Erythroblast (primary cell): ENCODE measurements around the gene AKR1D1.

Source experiments
- GATA1 ChIP-seq: IDR thresholded peaks from 2 replicates; pipeline ENCODE4 v1.6.1; 2011; ENCODE audit warnings: low read depth, mild to moderate bottlenecking, control low read depth, low read length, moderate library complexity
- POLR2A ChIP-seq: IDR thresholded peaks from 2 replicates; pipeline ENCODE4 v1.6.1; 2011; ENCODE audit warnings: mild to moderate bottlenecking, low read length

- no peak for TF ChIP-seq POLR2A
- TF ChIP-seq GATA1, result no peak
Observed at GRCh38 chr7:138091032-138091431, 14.8 kb downstream of the AKR1D1 start.
